Esophagus squamous epithelium (tissue), 5 donors: ENCODE results near the gene PLGRKT. TPM values are rescaled to one million over a fixed set of nuclear protein-coding genes. Genes with fewer than 3 reads are reported as not detected.
"Not testable (repeated sequence)": the region's sequence is repeated elsewhere in the genome, so short reads cannot be mapped to it uniquely, and the experiment has no call there.

Source experiments
- DNase-seq: peaks from one replicate; lab custom pipeline; 2025; lab: John Stamatoyannopoulos, UW
- H3K27ac ChIP-seq, 4 donors: fragments of 200-600 bp; sonication (generic); one replicate each; pipeline ENCODE4 v1.5.1; 2016 to 2019; ENCODE audit warnings: mild to moderate bottlenecking in 1 of 4
- H3K27me3 ChIP-seq, 4 donors: fragments of 200-600 bp; sonication (generic); 1 replicate in 3 of 4; 2 replicates in 1 of 4; pipeline versions ENCODE4 v1.5.1 to v1.6.0; 2017 to 2021; ENCODE audit warnings: antibody characterized with exemption in 1 of 4
- H3K36me3 ChIP-seq, 3 donors: fragments of 200-600 bp; sonication (generic); one replicate each; pipeline ENCODE4 v1.5.1; 2016 to 2019
- H3K4me1 ChIP-seq, 3 donors: fragments of 200-600 bp; sonication (generic); one replicate each; pipeline ENCODE4 v1.5.1; 2017 to 2019
- H3K4me3 ChIP-seq, 4 donors: fragments of 200-600 bp; sonication (generic); 1 replicate in 3 of 4; 2 replicates in 1 of 4; pipeline ENCODE4 v1.5.1; 2016 to 2019; ENCODE audit warnings: mild to moderate bottlenecking in 2 of 4, moderate library complexity in 1 of 4
- H3K9me3 ChIP-seq, 3 donors: fragments of 200-600 bp; sonication (generic); one replicate each; pipeline ENCODE4 v1.5.1; 2016 to 2019
- CTCF ChIP-seq, 6 experiments: fragments of 450-650 bp in 4 of 6; fragments of 200-600 bp in 2 of 6; sonication (generic) in 2 of 6; IDR thresholded peaks; one replicate each; pipeline ENCODE4 v1.5.1; 2016 to 2019; ENCODE audit warnings: antibody characterized with exemption in 6 of 6, mild to moderate bottlenecking in 4 of 6, moderate library complexity in 4 of 6
- POLR2A ChIP-seq, 4 donors: fragments of 450-650 bp; IDR thresholded peaks; one replicate each; pipeline ENCODE4 v1.6.1; 2017; ENCODE audit warnings: antibody characterized with exemption in 4 of 4, mild to moderate bottlenecking in 4 of 4, moderate library complexity in 3 of 4
- WGBS, 2 donors: methylation state at CpG; one replicate each; pipeline ENCODE4 v1.1.5; 2018; 5-methylcytosine and 5-hydroxymethylcytosine counted together
- intact Hi-C: fragments of 100-400 bp; cut with DNase I; formaldehyde crosslinking; loops from one replicate; pipeline ENCODE4 v1.15.0; 2022
- total RNA-seq, 4 donors: library from RNA; depleted of rRNA; stranded (reverse); fragments of >200 nt; gene quantifications; one replicate each; pipeline ENCODE4 v1.1.0, GENCODE V29; 2016
- donor health status: DM: yes; HTN: yes; CAD: no.

The PLGRKT gene
- total RNA-seq, 4 donors from 2014 or later, result 13.4 to 25.6 (median 20.0) TPM

DNA sequence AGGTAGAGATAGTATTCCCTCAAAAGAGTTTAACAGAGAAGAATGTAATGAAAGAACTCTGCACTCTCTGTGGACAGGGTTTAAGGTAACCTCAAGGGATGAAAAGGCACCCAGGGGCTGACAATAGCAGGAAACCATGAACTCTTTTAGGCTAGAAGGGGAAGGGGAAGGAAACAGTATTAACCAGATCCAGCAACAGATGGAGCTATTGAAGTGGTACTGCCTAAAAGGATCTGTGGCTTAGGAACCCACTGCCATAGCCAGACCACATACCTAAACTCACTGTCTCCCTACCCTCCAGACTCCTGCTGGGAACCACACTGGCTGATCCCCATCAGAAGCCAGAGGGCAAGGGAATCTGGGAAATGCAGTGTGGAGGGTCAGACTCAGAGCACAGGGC lies 35.5 kb downstream of the PLGRKT start:
- H3K4me1 ChIP-seq, result no peaks in the 10 kb centered on the region
- TF ChIP-seq CTCF (IDR thresholded peaks at IDR 0.05) (no peak), POLR2A (IDR thresholded peaks at IDR 0.05) (no peak)
- H3K36me3 ChIP-seq, result no peaks in the 10 kb centered on the region
- H3K4me3 ChIP-seq, result no peak overlapping the region
- intact Hi-C loops, result no loop called here
- H3K9me3 ChIP-seq, result peaks cover 0 to 9% (median 0%) of the 10 kb centered on the region in 3 donors
- H3K27ac ChIP-seq, result no peak overlapping the region
- H3K27me3 ChIP-seq, result no peaks in the 10 kb centered on the region
- DNase-seq, result no peak

- H3K27ac ChIP-seq, H3K4me1 ChIP-seq, DNase-seq, H3K27me3 ChIP-seq, intact Hi-C loops, H3K36me3 ChIP-seq, H3K4me3 ChIP-seq, H3K9me3 ChIP-seq: not testable (repeated sequence)
- 69 to 94% methylated on average over 3 of the region's 3 CpGs for WGBS, 2 donors
Observed at GRCh38 chr9:5397547-5397946, 40.2 kb downstream of the PLGRKT start.

DNA sequence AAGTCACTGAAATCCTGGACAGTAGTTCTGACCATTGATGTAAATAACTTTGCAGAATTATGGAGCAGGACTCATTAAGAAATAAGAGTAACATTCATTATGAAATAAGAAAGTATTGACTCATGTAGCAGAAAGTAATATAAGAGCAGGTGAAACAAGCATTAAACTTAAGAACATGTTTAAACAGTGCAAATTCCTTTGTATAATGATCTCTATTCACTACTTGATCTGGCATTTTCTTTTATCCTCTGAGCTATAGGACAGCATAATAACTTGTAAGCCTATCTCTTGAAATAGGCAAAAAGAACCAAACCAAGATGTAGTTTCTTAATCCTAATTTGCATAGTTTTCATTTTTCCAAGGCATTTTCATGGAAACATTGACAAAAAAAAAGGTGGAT lies 42.3 kb downstream of the PLGRKT start:
- DNase-seq, result no peak
- Histone ChIP-seq H3K27me3 (no peaks in the 10 kb centered on the region), H3K4me3 (no peak overlapping the region), H3K4me1 (no peaks in the 10 kb centered on the region), H3K27ac (no peak overlapping the region), H3K36me3 (no peaks in the 10 kb centered on the region), H3K9me3 (no peaks in the 10 kb centered on the region)
- intact Hi-C loops, result no loop called here
- TF ChIP-seq POLR2A (IDR thresholded peaks at IDR 0.05) (no peak), CTCF (IDR thresholded peaks at IDR 0.05) (no peak)

- DNase-seq, intact Hi-C loops, H3K27me3 ChIP-seq, H3K4me1 ChIP-seq, H3K27ac ChIP-seq, H3K4me3 ChIP-seq, H3K36me3 ChIP-seq, H3K9me3 ChIP-seq: not testable (repeated sequence)
- WGBS, 2 donors, result 81 to 82% methylated on average over 1 to 2 of the region's 2 CpGs
Observed at GRCh38 chr9:5393976-5394375, 43.7 kb downstream of the PLGRKT start.

GRCh38 chr9:5393497-5393896 lies 44.2 kb downstream of the PLGRKT start:
- H3K36me3 ChIP-seq, result no peaks in the 10 kb centered on the region
- DNase-seq, result no peak
- intact Hi-C loops, result no loop called here
- TF ChIP-seq POLR2A (IDR thresholded peaks at IDR 0.05), result no peak
- TF ChIP-seq CTCF (IDR thresholded peaks at IDR 0.05), result no peak
- H3K9me3 ChIP-seq, result no peaks in the 10 kb centered on the region
- H3K27ac ChIP-seq, result no peak overlapping the region
- no peak overlapping the region for H3K4me3 ChIP-seq
- no peaks in the 10 kb centered on the region for H3K27me3 ChIP-seq
- H3K4me1 ChIP-seq, result no peaks in the 10 kb centered on the region
- WGBS, 2 donors, result 88 to 91% methylated on average over 2 of the region's 2 CpGs

- Histone ChIP-seq H3K27me3 (no peaks in the 10 kb centered on the region), H3K36me3 (no peaks in the 10 kb centered on the region), H3K9me3 (no peaks in the 10 kb centered on the region), H3K27ac (no peak overlapping the region), H3K4me1 (no peaks in the 10 kb centered on the region), H3K4me3 (no peak overlapping the region)
- intact Hi-C loops, result no loop called here
- no peak for DNase-seq
- WGBS, 2 donors, result 67 to 71% methylated on average over 1 of the region's 1 CpG
- no peak for TF ChIP-seq POLR2A (IDR thresholded peaks at IDR 0.05)
- no peak for TF ChIP-seq CTCF (IDR thresholded peaks at IDR 0.05)
Observed at GRCh38 chr9:5392285-5392684, 45.4 kb downstream of the PLGRKT start.
